Ovary (tissue), 3 donors: ENCODE measurements around the gene SLAMF7.

Experiments used
- CTCF ChIP-seq, 3 donors: fragments of 450-650 bp in 2 of 3; fragments of 200-600 bp in 1 of 3; IDR thresholded peaks; one replicate each; pipeline versions ENCODE4 v1.5.1 to v1.8.0; 2016 to 2022; ENCODE audit warnings: antibody characterized with exemption in 3 of 3, mild to moderate bottlenecking in 1 of 3
- EP300 ChIP-seq: sonication (generic); formaldehyde crosslinking; IDR thresholded peaks from one replicate; pipeline ENCODE4 v1.6.1; 2017; ENCODE audit warnings: antibody characterized with exemption
- POLR2A ChIP-seq: fragments of 450-650 bp; IDR thresholded peaks from one replicate; pipeline ENCODE4 v1.6.1; 2017; ENCODE audit warnings: antibody characterized with exemption, mild to moderate bottlenecking, moderate library complexity
- donor health status: DM: no; HTN: no; CAD: no.

DNA sequence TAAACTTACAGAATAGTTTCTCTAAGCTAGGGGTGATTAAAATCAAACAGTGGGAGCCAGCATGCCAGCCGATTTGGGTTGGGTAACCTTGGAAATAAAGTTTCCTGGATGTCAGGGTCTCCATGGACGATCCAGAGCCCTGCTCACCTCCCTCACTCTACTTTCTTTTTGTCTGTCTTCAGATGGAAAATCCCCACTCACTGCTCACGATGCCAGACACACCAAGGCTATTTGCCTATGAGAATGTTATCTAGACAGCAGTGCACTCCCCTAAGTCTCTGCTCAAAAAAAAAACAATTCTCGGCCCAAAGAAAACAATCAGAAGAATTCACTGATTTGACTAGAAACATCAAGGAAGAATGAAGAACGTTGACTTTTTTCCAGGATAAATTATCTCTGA, 13.9 kb downstream of the SLAMF7 start:
- no peak for TF ChIP-seq EP300
- TF ChIP-seq CTCF (IDR thresholded peaks at IDR 0.05): no peak
- TF ChIP-seq POLR2A: no peak
